Endothelial cell of umbilical vein (primary cell): ENCODE data around the gene FOXO6.

ENCODE experiments used
- EZH2 ChIP-seq: IDR thresholded peaks from 2 replicates; pipeline ENCODE4 v1.6.1; 2012; ENCODE audit warnings: borderline replicate concordance, low read depth, mild to moderate bottlenecking, moderate library complexity, low read length, inconsistent platforms; ENCODE audit not compliant: severe bottlenecking
- POLR2A ChIP-seq: IDR thresholded peaks from 2 replicates; pipeline ENCODE4 v1.6.1; 2012; ENCODE audit warnings: low read depth, mild to moderate bottlenecking, control low read depth, low read length
- POLR2AphosphoS5 ChIP-seq: IDR thresholded peaks from 2 replicates; pipeline ENCODE4 v1.6.1; 2012; ENCODE audit warnings: low read depth, mild to moderate bottlenecking, control low read depth, low read length, moderate library complexity; ENCODE audit not compliant: insufficient read depth
- TF ChIP-seq, protein P1 (sequence below), 2 donors: IDR thresholded peaks; 1 replicate in 1 of 2; 2 replicates in 1 of 2; pipeline ENCODE4 v1.5.1; 2011; ENCODE audit warnings: low read length in 2 of 2, mild to moderate bottlenecking in 2 of 2, moderate library complexity in 2 of 2, control low read depth in 1 of 2, inconsistent platforms in 1 of 2, low read depth in 1 of 2; ENCODE audit not compliant: insufficient read depth in 1 of 2; ENCODE audit errors: extremely low read depth in 1 of 2
- TF ChIP-seq, protein P2 (sequence below): IDR thresholded peaks from 2 replicates; pipeline ENCODE4 v1.6.1; 2011; ENCODE audit not compliant: insufficient read depth, insufficient read length

DNA sequence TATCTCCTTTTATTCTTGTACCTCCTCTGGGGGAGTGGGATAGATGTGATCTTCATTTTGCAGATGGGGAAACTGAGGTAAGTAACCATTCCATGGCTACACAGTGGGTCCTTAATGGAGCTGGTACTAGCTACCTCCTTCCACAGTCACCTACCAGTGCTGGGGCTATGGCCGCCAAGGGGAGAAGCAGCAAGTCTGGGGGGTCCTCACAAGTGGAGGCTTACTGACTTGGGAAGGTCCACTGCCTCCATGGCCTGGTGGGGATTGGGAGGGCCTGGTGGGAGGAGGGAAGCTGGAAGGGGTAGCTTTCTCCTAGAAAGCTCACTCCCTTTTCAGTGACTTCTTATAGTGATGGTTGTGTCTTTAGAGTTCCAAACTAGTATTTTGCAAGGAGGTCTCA, 5.9 kb upstream of the FOXO6 start:
- TF ChIP-seq, protein P1, sequence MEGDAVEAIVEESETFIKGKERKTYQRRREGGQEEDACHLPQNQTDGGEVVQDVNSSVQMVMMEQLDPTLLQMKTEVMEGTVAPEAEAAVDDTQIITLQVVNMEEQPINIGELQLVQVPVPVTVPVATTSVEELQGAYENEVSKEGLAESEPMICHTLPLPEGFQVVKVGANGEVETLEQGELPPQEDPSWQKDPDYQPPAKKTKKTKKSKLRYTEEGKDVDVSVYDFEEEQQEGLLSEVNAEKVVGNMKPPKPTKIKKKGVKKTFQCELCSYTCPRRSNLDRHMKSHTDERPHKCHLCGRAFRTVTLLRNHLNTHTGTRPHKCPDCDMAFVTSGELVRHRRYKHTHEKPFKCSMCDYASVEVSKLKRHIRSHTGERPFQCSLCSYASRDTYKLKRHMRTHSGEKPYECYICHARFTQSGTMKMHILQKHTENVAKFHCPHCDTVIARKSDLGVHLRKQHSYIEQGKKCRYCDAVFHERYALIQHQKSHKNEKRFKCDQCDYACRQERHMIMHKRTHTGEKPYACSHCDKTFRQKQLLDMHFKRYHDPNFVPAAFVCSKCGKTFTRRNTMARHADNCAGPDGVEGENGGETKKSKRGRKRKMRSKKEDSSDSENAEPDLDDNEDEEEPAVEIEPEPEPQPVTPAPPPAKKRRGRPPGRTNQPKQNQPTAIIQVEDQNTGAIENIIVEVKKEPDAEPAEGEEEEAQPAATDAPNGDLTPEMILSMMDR (IDR thresholded peaks at IDR 0.05; ENCODE audit: extremely low read depth in 1 of 2, insufficient read depth in 1 of 2, low read depth in 1 of 2, low read length in 2 of 2) = no peak
- TF ChIP-seq POLR2A (no peak), EZH2 (no peak), POLR2AphosphoS5 (no peak)
- TF ChIP-seq, protein P2, sequence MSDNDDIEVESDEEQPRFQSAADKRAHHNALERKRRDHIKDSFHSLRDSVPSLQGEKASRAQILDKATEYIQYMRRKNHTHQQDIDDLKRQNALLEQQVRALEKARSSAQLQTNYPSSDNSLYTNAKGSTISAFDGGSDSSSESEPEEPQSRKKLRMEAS = no peak
